Trophoblast cell (in vitro differentiated cells and primary cell): ENCODE measurements around the gene TAF1A.

Experiments used
- DNase-seq, 2 donors: peaks; one replicate each; pipeline ENCODE4 v3.0.0-alpha.2; 2016
- H2AFZ ChIP-seq: 2 replicates; pipeline ENCODE4 v1.6.1; 2013; ENCODE audit warnings: low read length, moderate library complexity, mild to moderate bottlenecking; ENCODE audit not compliant: insufficient read depth, poor library complexity
- H2AK5ac ChIP-seq: 2 replicates; pipeline ENCODE4 v1.6.1; 2013; ENCODE audit warnings: mild to moderate bottlenecking, low read length
- H2BK120ac ChIP-seq: 2 replicates; pipeline ENCODE4 v1.6.1; 2013; ENCODE audit warnings: low read length, mild to moderate bottlenecking, moderate library complexity; ENCODE audit not compliant: insufficient read depth, poor library complexity
- H2BK12ac ChIP-seq: 2 replicates; pipeline ENCODE4 v1.6.1; 2013; ENCODE audit warnings: mild to moderate bottlenecking, low read length, moderate library complexity
- H2BK5ac ChIP-seq: 2 replicates; pipeline ENCODE4 v1.6.1; 2013; ENCODE audit warnings: low read length, low read depth, moderate library complexity, mild to moderate bottlenecking; ENCODE audit not compliant: poor library complexity
- H3K14ac ChIP-seq: 2 replicates; pipeline ENCODE4 v1.6.1; 2013; ENCODE audit warnings: mild to moderate bottlenecking, low read length
- H3K18ac ChIP-seq: 2 replicates; pipeline ENCODE4 v1.6.1; 2013; ENCODE audit warnings: mild to moderate bottlenecking, low read length
- H3K23ac ChIP-seq: 2 replicates; pipeline ENCODE4 v1.6.1; 2013; ENCODE audit warnings: low read length
- H3K27ac ChIP-seq: 2 replicates; pipeline ENCODE4 v1.5.1; 2013; ENCODE audit warnings: low read depth, mild to moderate bottlenecking, inconsistent platforms, low read length, moderate library complexity
- H3K27me3 ChIP-seq: 2 replicates; pipeline ENCODE4 v1.6.1; 2013; ENCODE audit warnings: inconsistent platforms, mild to moderate bottlenecking, low read length, moderate library complexity; ENCODE audit not compliant: insufficient read depth
- H3K36me3 ChIP-seq, 2 experiments: 1 replicate in 1 of 2; 2 replicates in 1 of 2; pipeline ENCODE4 v1.6.1; 2013; ENCODE audit warnings: low read length in 2 of 2, mild to moderate bottlenecking in 2 of 2, moderate library complexity in 1 of 2; ENCODE audit not compliant: insufficient read depth in 2 of 2, control insufficient read depth in 1 of 2
- H3K4ac ChIP-seq: 2 replicates; pipeline ENCODE4 v1.6.1; 2013; ENCODE audit warnings: low read depth, mild to moderate bottlenecking, low read length, moderate library complexity
- H3K4me1 ChIP-seq, 2 experiments: 1 replicate in 1 of 2; 2 replicates in 1 of 2; pipeline ENCODE4 v1.6.1; 2013; ENCODE audit warnings: low read length in 2 of 2, mild to moderate bottlenecking in 2 of 2, moderate library complexity in 1 of 2; ENCODE audit not compliant: insufficient read depth in 2 of 2, control insufficient read depth in 1 of 2
- H3K4me2 ChIP-seq: 2 replicates; pipeline ENCODE4 v1.6.1; 2013; ENCODE audit warnings: inconsistent platforms, mild to moderate bottlenecking, low read length, moderate library complexity
- H3K4me3 ChIP-seq: 2 replicates; pipeline ENCODE4 v1.5.1; 2013; ENCODE audit warnings: mild to moderate bottlenecking, low read depth, low read length, inconsistent platforms
- H3K79me1 ChIP-seq: one replicate; pipeline ENCODE4 v1.6.1; 2013; ENCODE audit warnings: low read length
- H3K79me2 ChIP-seq: 2 replicates; pipeline ENCODE4 v1.6.1; 2013; ENCODE audit warnings: low read length, mild to moderate bottlenecking; ENCODE audit not compliant: control insufficient read depth, insufficient read depth, poor library complexity
- H3K9ac ChIP-seq: 2 replicates; pipeline ENCODE4 v1.6.1; 2013; ENCODE audit warnings: mild to moderate bottlenecking, low read length
- H3K9me3 ChIP-seq: 2 replicates; pipeline ENCODE4 v1.6.1; 2013; ENCODE audit warnings: low read depth, mild to moderate bottlenecking, control low read depth, inconsistent platforms, low read length; ENCODE audit not compliant: insufficient read depth
- H4K12ac ChIP-seq: 2 replicates; pipeline ENCODE4 v1.6.1; 2013; ENCODE audit warnings: low read depth, mild to moderate bottlenecking, low read length, moderate library complexity
- H4K8ac ChIP-seq: 2 replicates; pipeline ENCODE4 v1.6.1; 2013; ENCODE audit warnings: low read depth, mild to moderate bottlenecking, low read length, moderate library complexity
- H4K91ac ChIP-seq: one replicate; pipeline ENCODE4 v1.6.1; 2013; ENCODE audit warnings: low read depth, mild to moderate bottlenecking, low read length, moderate library complexity
- WGBS: extraction: QIAGEN DNeasy Blood & Tissue Kit; methylation state at CpG from one replicate; pipeline ENCODE4 v1.1.7; 2013; ENCODE audit warnings: missing lambda C conversion rate; ENCODE audit not compliant: insufficient read length, insufficient coverage; ENCODE audit errors: extremely low coverage; 5-methylcytosine and 5-hydroxymethylcytosine counted together

Gene TAF1A

GRCh38 chr1:222540598-222540995 lies 49.1 kb downstream of the TAF1A start:
- H3K79me2 ChIP-seq = no peaks in the 10 kb centered on the region
- no peak overlapping the region for H3K27ac ChIP-seq
- H2AFZ ChIP-seq = no peak overlapping the region
- no peak overlapping the region for H4K8ac ChIP-seq
- H2BK12ac ChIP-seq = no peak overlapping the region
- no peak overlapping the region for H3K9ac ChIP-seq
- no peak overlapping the region for H4K12ac ChIP-seq
- no peaks in the 10 kb centered on the region for H3K36me3 ChIP-seq
- H3K14ac ChIP-seq = no peak overlapping the region
- no peaks in the 10 kb centered on the region for H3K79me1 ChIP-seq
- no peak overlapping the region for H3K23ac ChIP-seq
- no peaks in the 10 kb centered on the region for H3K27me3 ChIP-seq
- no peak overlapping the region for H3K18ac ChIP-seq
- no peak overlapping the region for H3K4ac ChIP-seq
- DNase-seq = no peak
- H2BK120ac ChIP-seq = no peak overlapping the region
- H3K4me3 ChIP-seq = no peak overlapping the region
- no peak overlapping the region for H2BK5ac ChIP-seq
- no peaks in the 10 kb centered on the region for H3K9me3 ChIP-seq
- WGBS = no CpG with 5 or more reads among the region's 2 CpGs
- no peak overlapping the region for H4K91ac ChIP-seq
- H3K4me1 ChIP-seq = peaks cover 0 to 2% of the 10 kb centered on the region in 2 experiments
- no peak overlapping the region for H2AK5ac ChIP-seq
- no peak overlapping the region for H3K4me2 ChIP-seq

- no CpG with 5 or more reads among the region's 16 CpGs for WGBS
Measured at GRCh38 chr1:222539951-222540597, 49.7 kb downstream of the TAF1A start.

GRCh38 chr1:222535455-222535854 lies 54.3 kb downstream of the TAF1A start:
- Histone ChIP-seq H3K4me3 (no peak overlapping the region), H3K79me1 (no peaks in the 10 kb centered on the region), H3K36me3 (no peaks in the 10 kb centered on the region), H2BK5ac (no peak overlapping the region), H3K79me2 (no peaks in the 10 kb centered on the region), H3K4me2 (no peak overlapping the region), H4K91ac (no peak overlapping the region), H3K9me3 (no peaks in the 10 kb centered on the region), H2AK5ac (no peak overlapping the region), H3K23ac (no peak overlapping the region), H4K8ac (no peak overlapping the region), H3K27ac (no peak overlapping the region), H3K27me3 (no peaks in the 10 kb centered on the region), H3K18ac (no peak overlapping the region), H4K12ac (no peak overlapping the region), H3K14ac (no peak overlapping the region), H3K4ac (no peak overlapping the region), H2AFZ (no peak overlapping the region), H2BK12ac (no peak overlapping the region), H3K9ac (no peak overlapping the region), H2BK120ac (no peak overlapping the region), H3K4me1 (no peaks in the 10 kb centered on the region)
- 100% methylated on average over 1 of the region's 5 CpGs for WGBS
- DNase-seq = no peak

More at GRCh38 chr1:222539951-222540597, 49.7 kb downstream of the TAF1A start:
- H3K27me3 ChIP-seq = no peaks in the 10 kb centered on the region
- H3K9ac ChIP-seq = no peak overlapping the region
- no peak overlapping the region for H3K4ac ChIP-seq
- H4K91ac ChIP-seq = no peak overlapping the region
- no peaks in the 10 kb centered on the region for H3K36me3 ChIP-seq
- no peak overlapping the region for H2AFZ ChIP-seq
- peaks cover 0 to under 1% of the 10 kb centered on the region in 2 experiments for H3K4me1 ChIP-seq
- H2BK12ac ChIP-seq = no peak overlapping the region
- no peaks in the 10 kb centered on the region for H3K79me1 ChIP-seq
- DNase-seq = no peak
- no peak overlapping the region for H2AK5ac ChIP-seq
- no peak overlapping the region for H4K8ac ChIP-seq
- H2BK120ac ChIP-seq = no peak overlapping the region
- no peak overlapping the region for H3K27ac ChIP-seq
- no peaks in the 10 kb centered on the region for H3K9me3 ChIP-seq
- no peak overlapping the region for H3K4me2 ChIP-seq
- no peak overlapping the region for H3K14ac ChIP-seq
- no peak overlapping the region for H3K18ac ChIP-seq
- no peak overlapping the region for H4K12ac ChIP-seq
- H3K4me3 ChIP-seq = no peak overlapping the region
- no peak overlapping the region for H3K23ac ChIP-seq
- H2BK5ac ChIP-seq = no peak overlapping the region
- no peaks in the 10 kb centered on the region for H3K79me2 ChIP-seq

GRCh38 chr1:222530852-222531251 lies 58.9 kb downstream of the TAF1A start:
- H3K18ac ChIP-seq = no peak overlapping the region
- no peak overlapping the region for H4K91ac ChIP-seq
- no peak overlapping the region for H4K12ac ChIP-seq
- H3K9me3 ChIP-seq = no peaks in the 10 kb centered on the region
- H3K27me3 ChIP-seq = no peaks in the 10 kb centered on the region
- H3K36me3 ChIP-seq = no peaks in the 10 kb centered on the region
- no peak overlapping the region for H3K4me3 ChIP-seq
- no CpG with 5 or more reads among the region's 6 CpGs for WGBS
- no peak overlapping the region for H2AK5ac ChIP-seq
- H3K9ac ChIP-seq = no peak overlapping the region
- no peak overlapping the region for H4K8ac ChIP-seq
- H2BK5ac ChIP-seq = no peak overlapping the region
- no peak for DNase-seq
- no peaks in the 10 kb centered on the region for H3K79me2 ChIP-seq
- H2BK12ac ChIP-seq = no peak overlapping the region
- H2AFZ ChIP-seq = no peak overlapping the region
- H3K79me1 ChIP-seq = no peaks in the 10 kb centered on the region
- no peak overlapping the region for H3K14ac ChIP-seq
- no peak overlapping the region for H3K27ac ChIP-seq
- no peak overlapping the region for H3K4ac ChIP-seq
- H3K4me2 ChIP-seq = no peak overlapping the region
- H3K23ac ChIP-seq = no peak overlapping the region
- no peaks in the 10 kb centered on the region for H3K4me1 ChIP-seq
- H2BK120ac ChIP-seq = no peak overlapping the region
